ENCODE measurements around the gene AGPAT1.
"Not testable (repeated sequence)": the region's sequence is repeated elsewhere in the genome, so short reads cannot be mapped to it uniquely, and the experiment has no call there.

AGPAT1 gene

GRCh38 chr6:32185681-32186131 lies 9.8 kb upstream of the AGPAT1 start:
- DNase-seq: not testable (repeated sequence)

GRCh38 chr6:32184084-32184640 lies 8.3 kb upstream of the AGPAT1 start, which contains the start of gene AGER:
Gene AGER (minus strand): TSS chr6:32184253. CDS start chr6:32184222, 31 bp downstream.
- no peak for DNase-seq

- no peak for DNase-seq
These were observed 7.7 kb upstream of the AGPAT1 start for GRCh38 chr6:32183483-32184083.

GRCh38 chr6:32183030-32183429 lies 7.1 kb upstream of the AGPAT1 start:
- no peak for DNase-seq

- DNase-seq: no peak
These were observed 6.7 kb upstream of the AGPAT1 start for GRCh38 chr6:32182555-32182981.

- DNase-seq: no peak
These were observed 6.1 kb upstream of the AGPAT1 start for GRCh38 chr6:32181915-32182529.

- no peak for DNase-seq
These were observed 5.3 kb upstream of the AGPAT1 start for GRCh38 chr6:32181148-32181702.

GRCh38 chr6:32179766-32180405 lies 4.0 kb upstream of the AGPAT1 start:
- DNase-seq: no peak

- no peak for DNase-seq
These were observed 2.9 kb upstream of the AGPAT1 start for GRCh38 chr6:32178547-32179440.

- DNase-seq: peak; percentile 99
These were observed 2.1 kb upstream of the AGPAT1 start, which contains the start of gene RNF5 for GRCh38 chr6:32177788-32178546. Gene RNF5 (plus strand): TSS chr6:32178405. CDS start chr6:32178512, 107 bp downstream.

GRCh38 chr6:32177183-32177787 lies 1.4 kb upstream of the AGPAT1 start:
- peak; percentile 76 for DNase-seq

GRCh38 chr6:32176476-32177182 lies 745 bp upstream of the AGPAT1 start:
- DNase-seq: no peak

GRCh38 chr6:32175322-32175710 lies 568 bp downstream of the AGPAT1 start:
- no peak for DNase-seq

GRCh38 chr6:32174416-32174815 lies 1.5 kb downstream of the AGPAT1 start:
- DNase-seq: no peak

GRCh38 chr6:32173051-32173727 lies 2.7 kb downstream of the AGPAT1 start:
- no peak for DNase-seq

- DNase-seq: no peak
These were observed 4.7 kb downstream of the AGPAT1 start for GRCh38 chr6:32171234-32171633.

GRCh38 chr6:32170294-32170693 lies 5.6 kb downstream of the AGPAT1 start:
- DNase-seq: no peak

- no peak for DNase-seq
These were observed 6.9 kb downstream of the AGPAT1 start for GRCh38 chr6:32168807-32169591.

- no peak for DNase-seq
These were observed 7.5 kb downstream of the AGPAT1 start for GRCh38 chr6:32168350-32168749.
